ENCODE measurements around the gene GAS2L3.
"Not testable (repeated sequence)": the region's sequence is repeated elsewhere in the genome, so short reads cannot be mapped to it uniquely, and the experiment has no call there.

The GAS2L3 gene
- 0 to 0.07 reads per million in 2 donors for total RNA-seq

GRCh38 chr12:100573292-100574186 lies at the start of gene GAS2L3:
GAS2L3 (plus strand) TSS chr12:100573684; CDS start chr12:100594905, 21,221 bp downstream.
- DNase-seq: peak; percentile 6

GRCh38 chr12:100528034-100528433 lies 45.5 kb upstream of the GAS2L3 start:
- no peak for DNase-seq

- DNase-seq: no peak
Measured at GRCh38 chr12:100528471-100529127, 44.9 kb upstream of the GAS2L3 start.

GRCh38 chr12:100529756-100530350 lies 43.6 kb upstream of the GAS2L3 start:
- DNase-seq: no peak

- DNase-seq: no peak
Measured at GRCh38 chr12:100533376-100533775, 40.1 kb upstream of the GAS2L3 start.

- DNase-seq: no peak
Measured at GRCh38 chr12:100534625-100535227, 38.8 kb upstream of the GAS2L3 start.

- no peak for DNase-seq
Measured at GRCh38 chr12:100539202-100539601, 34.3 kb upstream of the GAS2L3 start.

GRCh38 chr12:100544165-100544564 lies 29.3 kb upstream of the GAS2L3 start:
- DNase-seq: no peak

GRCh38 chr12:100545092-100545491 lies 28.4 kb upstream of the GAS2L3 start:
- DNase-seq: no peak

GRCh38 chr12:100553936-100554335 lies 19.5 kb upstream of the GAS2L3 start:
- DNase-seq: no peak

- DNase-seq: no peak
Measured at GRCh38 chr12:100554608-100555077, 18.8 kb upstream of the GAS2L3 start.

- DNase-seq: no peak
Measured at GRCh38 chr12:100555722-100556121, 17.8 kb upstream of the GAS2L3 start.

- DNase-seq: no peak
Measured at GRCh38 chr12:100557357-100557756, 16.1 kb upstream of the GAS2L3 start.

GRCh38 chr12:100559261-100559660 lies 14.2 kb upstream of the GAS2L3 start:
- DNase-seq: not testable (repeated sequence)

- DNase-seq: no peak
Measured at GRCh38 chr12:100564090-100564489, 9.4 kb upstream of the GAS2L3 start.

- DNase-seq: no peak
Measured at GRCh38 chr12:100564905-100565467, 8.5 kb upstream of the GAS2L3 start.

GRCh38 chr12:100565987-100566545 lies 7.4 kb upstream of the GAS2L3 start:
- no peak for DNase-seq

GRCh38 chr12:100566887-100567637 lies 6.4 kb upstream of the GAS2L3 start:
- no peak for DNase-seq

GRCh38 chr12:100567945-100568344 lies 5.5 kb upstream of the GAS2L3 start:
- no peak for DNase-seq

GRCh38 chr12:100572184-100572583 lies 1.3 kb upstream of the GAS2L3 start:
- DNase-seq: no peak
